G401 (cell line): ENCODE results near the gene TMEM187. TPM values are rescaled to one million over a fixed set of nuclear protein-coding genes. Genes with fewer than 3 reads are reported as not detected.

Source experiments
- DNase-seq: peaks from one replicate; pipeline ENCODE4 v3.0.0-alpha.2; 2015; ENCODE audit warnings: low spot score
- in situ Hi-C: cut with HindIII; loops from 2 replicates; pipeline ENCODE4 v1.10.0; 2016; ENCODE audit warnings: low sequenced_read_pairs, mixed read lengths
- total RNA-seq: library from RNA; depleted of rRNA; stranded (reverse); fragments of >200 nt; shearing (Covaris generic); gene quantifications from 2 replicates; pipeline ENCODE4 v1.2.3, GENCODE V29; 2014

Gene TMEM187
- total RNA-seq, 1 experiment from 2014 or later: 7.4 TPM

DNA sequence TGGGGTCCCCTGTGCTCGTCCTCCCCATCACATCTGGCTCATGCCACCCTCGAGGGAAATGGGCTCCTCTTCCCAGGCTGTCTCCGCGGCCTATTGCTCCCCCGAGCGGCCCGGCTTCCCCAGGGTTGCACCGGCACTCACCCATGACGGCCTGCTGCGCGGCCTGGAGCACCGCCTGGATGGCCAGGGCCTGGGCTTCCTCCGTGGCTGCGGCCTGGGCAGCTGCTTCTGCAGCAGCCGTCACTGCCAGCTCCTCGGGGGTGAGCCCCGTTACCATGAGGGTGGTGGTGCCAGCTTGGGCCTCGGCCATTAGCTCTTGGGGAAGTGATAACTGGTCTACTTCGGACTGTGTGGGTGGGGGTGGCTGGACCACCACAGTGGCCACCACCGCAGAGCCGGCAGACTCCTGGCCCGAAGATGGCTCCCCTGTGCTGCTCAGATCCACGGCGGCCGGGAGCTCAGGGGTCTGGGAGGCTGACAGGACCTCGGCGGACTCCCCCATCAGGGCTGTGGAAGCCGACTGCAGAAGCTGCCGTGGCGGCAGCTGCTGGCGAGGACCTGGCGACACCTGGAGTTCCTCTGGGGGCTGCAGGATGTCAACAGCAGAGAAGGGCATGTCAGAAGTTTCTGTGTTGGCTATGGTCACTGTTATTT is 20.1 kb upstream of the TMEM187 start:
- in situ Hi-C loops: no loop called here
- no peak for DNase-seq

GRCh38 chrX:153953342-153953830 is 19.2 kb upstream of the TMEM187 start:
- DNase-seq: peak; percentile 69
- in situ Hi-C loops: no loop called here

DNA sequence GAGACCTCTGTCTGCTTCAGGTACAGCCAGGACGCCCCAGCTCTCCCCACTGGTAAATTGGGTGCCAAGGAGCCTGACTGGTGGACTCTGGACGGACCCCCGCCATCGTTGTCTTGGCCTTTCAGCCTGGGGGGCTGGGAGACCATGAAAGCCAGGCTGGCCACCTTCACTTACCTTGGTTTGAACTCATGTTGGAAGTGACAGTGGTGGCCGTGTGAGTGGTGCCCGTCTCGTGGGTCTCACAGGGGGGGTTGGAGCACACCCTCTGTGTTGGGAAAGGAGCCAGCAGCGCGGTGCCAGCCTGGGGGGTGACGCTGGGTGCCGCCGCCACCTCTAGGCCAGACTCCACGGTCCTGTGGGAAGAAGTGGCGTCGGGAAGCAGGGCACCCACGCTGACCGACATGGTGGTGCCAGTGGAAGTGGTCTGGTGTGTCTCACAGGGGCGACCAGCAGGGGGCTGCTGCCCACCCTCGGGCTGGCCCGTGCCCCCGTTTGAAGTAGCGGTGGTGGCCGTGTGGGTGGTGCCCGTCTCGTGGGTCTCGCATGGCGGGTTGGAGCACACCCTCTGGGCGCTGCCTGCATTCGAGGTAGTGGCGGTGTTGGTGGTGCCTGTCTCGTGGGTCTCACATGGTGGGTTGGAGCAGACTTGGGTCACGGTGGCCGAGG is 18.5 kb upstream of the TMEM187 start:
- in situ Hi-C loops: no loop called here
- no peak for DNase-seq

- in situ Hi-C loops: no loop called here
- DNase-seq: no peak
These were observed 17.9 kb upstream of the TMEM187 start for GRCh38 chrX:153954558-153955227.

- DNase-seq: no peak
- in situ Hi-C loops: no loop called here
These were observed 17.3 kb upstream of the TMEM187 start for GRCh38 chrX:153955228-153955732.

GRCh38 chrX:153956044-153956907 is 16.3 kb upstream of the TMEM187 start:
- in situ Hi-C loops: no loop called here
- DNase-seq: no peak

GRCh38 chrX:153957224-153957623 is 15.3 kb upstream of the TMEM187 start:
- no peak for DNase-seq
- in situ Hi-C loops: no loop called here

- no peak for DNase-seq
These were observed 13.9 kb upstream of the TMEM187 start for GRCh38 chrX:153958605-153959004.

GRCh38 chrX:153959649-153960048 is 12.9 kb upstream of the TMEM187 start:
- no peak for DNase-seq
- in situ Hi-C loops: no loop called here

More at GRCh38 chrX:153958605-153959004, 13.9 kb upstream of the TMEM187 start:
- in situ Hi-C loops: no loop called here

- in situ Hi-C loops: no loop called here
These were observed 12.5 kb upstream of the TMEM187 start for GRCh38 chrX:153960077-153960476.

DNA sequence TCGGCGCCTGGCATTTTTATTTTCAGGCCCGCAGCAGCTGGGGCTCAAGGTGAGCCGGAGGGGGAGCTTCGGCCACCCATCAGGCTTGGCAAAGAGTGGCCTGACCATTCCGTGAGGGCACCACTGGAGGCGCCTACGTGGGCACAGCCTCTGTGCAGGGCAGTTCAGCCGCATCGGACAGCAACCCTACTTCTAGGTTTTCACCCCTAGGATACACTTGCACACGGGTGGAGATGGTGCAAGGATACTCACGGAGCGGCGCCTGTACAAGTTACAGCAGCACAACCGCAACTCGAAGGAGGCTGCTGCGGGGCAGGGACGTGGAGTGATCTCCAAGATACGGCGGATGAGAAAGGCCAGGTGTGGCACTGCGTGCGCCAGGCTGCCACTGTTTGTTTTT is 11.8 kb upstream of the TMEM187 start:
- DNase-seq: no peak
- in situ Hi-C loops: no loop called here

More at GRCh38 chrX:153960077-153960476, 12.5 kb upstream of the TMEM187 start:
- no peak for DNase-seq

DNA sequence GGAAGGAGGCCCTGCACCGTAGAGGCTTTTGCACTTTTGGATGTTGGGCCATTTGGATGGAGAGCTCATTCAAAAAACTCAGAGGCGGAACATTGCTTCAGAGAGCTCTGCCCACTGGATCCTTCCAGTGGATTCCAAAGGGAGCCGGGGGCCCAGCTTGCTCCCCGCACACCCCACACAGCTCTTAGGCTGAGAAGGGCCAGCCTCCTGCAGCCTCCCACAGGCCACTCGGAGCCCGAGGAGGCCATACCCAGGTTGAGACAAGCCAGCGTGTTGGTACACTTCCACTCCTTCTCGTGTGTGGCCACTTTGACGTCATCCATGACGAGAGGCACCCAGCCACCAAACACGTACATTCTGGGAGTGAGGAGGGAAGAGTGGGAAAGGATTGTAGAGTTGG is 11.3 kb upstream of the TMEM187 start:
- DNase-seq: no peak
- in situ Hi-C loops: no loop called here

- in situ Hi-C loops: no loop called here
- no peak for DNase-seq
These were observed 9.0 kb upstream of the TMEM187 start for GRCh38 chrX:153963546-153963945.

- no peak for DNase-seq
- in situ Hi-C loops: no loop called here
These were observed 8.4 kb upstream of the TMEM187 start for GRCh38 chrX:153964105-153964504.

GRCh38 chrX:153965406-153965805 is 7.1 kb upstream of the TMEM187 start:
- in situ Hi-C loops: no loop called here
- DNase-seq: no peak

DNA sequence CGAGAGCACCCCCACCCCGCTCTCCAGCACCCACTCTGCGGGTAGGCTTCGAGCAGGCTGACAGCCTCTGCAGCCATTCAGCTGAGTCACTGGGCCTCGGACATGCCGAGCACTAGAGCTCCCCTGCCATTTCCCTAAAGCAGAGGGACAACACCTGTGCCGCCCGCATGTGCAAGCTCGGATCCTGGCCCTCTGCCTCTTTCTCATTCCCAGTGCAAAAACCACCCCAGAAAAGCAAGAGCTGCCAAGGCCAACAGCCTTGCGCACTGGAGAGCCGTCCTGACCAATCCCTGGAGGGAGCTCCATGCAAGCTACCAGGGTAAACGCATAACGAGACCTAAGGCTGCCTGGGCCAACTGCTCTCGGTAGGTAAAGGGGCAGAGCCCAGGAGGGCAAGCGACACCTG is 6.3 kb upstream of the TMEM187 start:
- in situ Hi-C loops: no loop called here

DNA sequence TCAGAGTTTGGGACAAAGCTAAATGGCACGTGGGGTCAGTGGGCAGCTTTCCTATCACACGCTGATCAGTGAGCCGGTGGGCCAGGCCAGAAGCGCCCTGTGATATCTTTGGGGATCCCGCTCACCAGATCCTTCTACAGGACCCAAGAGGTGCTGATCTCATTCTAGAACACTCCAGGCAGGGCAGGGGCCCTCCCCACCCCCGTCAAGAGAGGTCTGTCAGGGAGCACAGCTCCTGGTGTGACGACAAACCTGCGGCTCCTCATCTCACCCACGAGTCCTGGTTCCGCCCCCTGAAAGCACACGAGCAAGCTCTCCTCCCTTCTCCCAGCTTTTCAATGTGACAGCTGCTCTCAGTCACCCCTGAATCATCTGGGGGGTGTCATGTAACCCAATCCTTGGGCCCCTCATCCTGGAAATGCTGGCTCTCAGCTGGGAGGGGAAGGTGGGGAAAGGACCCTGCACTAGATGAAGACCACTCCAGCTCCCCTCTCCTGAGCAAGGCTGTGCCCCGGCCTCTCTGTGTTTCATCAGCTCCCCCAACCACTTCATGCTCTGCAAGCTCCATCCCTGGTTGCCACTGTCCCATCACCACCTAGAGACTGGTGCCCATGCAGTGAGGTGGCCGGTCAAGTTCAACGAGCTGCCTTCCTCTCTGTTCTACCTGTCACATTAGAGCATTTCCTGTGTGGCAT is 5.6 kb upstream of the TMEM187 start:
- in situ Hi-C loops: no loop called here
- DNase-seq: no peak

More for the DNA sequence above, 6.3 kb upstream of the TMEM187 start:
- DNase-seq: peak; percentile 87

- DNase-seq: no peak
- in situ Hi-C loops: no loop called here
These were observed 4.9 kb upstream of the TMEM187 start for GRCh38 chrX:153967536-153968224.
